HG02970 (cell line): ENCODE results near the gene USP40.

Experiments
- ATAC-seq: cut with Tn5 transposase; IDR thresholded peaks from one replicate; pipeline ENCODE4 v1.9.1; 2021; ENCODE audit warnings: mild to moderate bottlenecking, moderate library complexity, moderate number of reproducible peaks; ENCODE audit not compliant: unreplicated experiment, low FRiP score

USP40 gene

GRCh38 chr2:233461481-233461891 is 105.1 kb downstream of the USP40 start:
- no peak for ATAC-seq

GRCh38 chr2:233460726-233461441 is 105.7 kb downstream of the USP40 start:
- no peak for ATAC-seq

DNA sequence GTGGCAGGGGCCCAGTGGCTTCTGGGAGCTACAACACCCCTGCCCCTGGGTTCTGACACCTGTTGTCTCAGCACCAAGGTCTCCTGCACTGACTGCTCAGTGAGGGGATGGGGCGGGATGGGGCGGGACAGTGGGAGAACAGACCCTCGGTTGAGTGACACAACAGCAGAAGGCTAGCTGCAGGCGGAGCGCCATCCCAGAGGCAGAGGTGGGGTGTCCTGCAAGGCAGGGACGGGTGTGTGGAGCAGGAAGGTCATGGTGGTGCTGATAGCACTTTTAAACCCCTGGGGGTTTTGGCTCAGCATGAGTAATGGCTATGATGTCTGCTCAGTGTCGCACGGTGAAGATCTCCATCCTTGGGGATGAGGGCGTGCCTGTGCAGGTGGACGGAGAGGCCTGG is 107.2 kb downstream of the USP40 start:
- no peak for ATAC-seq

GRCh38 chr2:233458826-233459225 is 107.8 kb downstream of the USP40 start:
- no peak for ATAC-seq

DNA sequence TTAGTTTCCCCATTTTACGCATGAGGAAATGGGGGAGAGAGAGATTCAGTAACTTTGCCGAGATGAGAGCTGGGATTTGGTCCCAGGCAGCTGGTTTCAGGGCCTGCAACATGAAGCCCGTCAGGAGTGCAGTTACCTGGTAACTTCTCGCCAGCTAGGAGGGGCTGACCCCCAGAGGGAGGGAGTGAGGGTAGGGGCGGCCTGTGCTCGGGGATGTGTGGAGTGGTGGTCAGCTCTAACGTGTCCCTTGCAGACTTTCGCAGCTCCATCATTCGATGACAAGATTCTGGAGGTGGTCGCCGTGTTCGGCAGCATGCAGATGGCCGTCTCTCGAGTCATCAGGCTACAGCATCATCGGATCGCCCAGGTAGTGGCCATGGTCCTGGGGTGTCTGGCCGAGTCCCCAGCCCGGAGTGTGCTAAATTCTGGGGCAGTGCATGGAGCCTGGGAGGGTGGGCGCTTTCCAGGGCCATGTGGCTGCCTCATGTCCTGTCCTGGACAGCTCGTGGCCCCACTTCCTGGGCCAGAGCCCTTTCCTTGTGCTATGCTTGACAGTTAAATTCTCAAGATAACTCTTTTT is 108.5 kb downstream of the USP40 start:
- no peak for ATAC-seq

GRCh38 chr2:233457356-233457755 is 109.2 kb downstream of the USP40 start:
- no peak for ATAC-seq

GRCh38 chr2:233456934-233457333 is 109.6 kb downstream of the USP40 start:
- ATAC-seq, result no peak

- no peak for ATAC-seq
These were observed 110.5 kb downstream of the USP40 start for GRCh38 chr2:233456111-233456510.

DNA sequence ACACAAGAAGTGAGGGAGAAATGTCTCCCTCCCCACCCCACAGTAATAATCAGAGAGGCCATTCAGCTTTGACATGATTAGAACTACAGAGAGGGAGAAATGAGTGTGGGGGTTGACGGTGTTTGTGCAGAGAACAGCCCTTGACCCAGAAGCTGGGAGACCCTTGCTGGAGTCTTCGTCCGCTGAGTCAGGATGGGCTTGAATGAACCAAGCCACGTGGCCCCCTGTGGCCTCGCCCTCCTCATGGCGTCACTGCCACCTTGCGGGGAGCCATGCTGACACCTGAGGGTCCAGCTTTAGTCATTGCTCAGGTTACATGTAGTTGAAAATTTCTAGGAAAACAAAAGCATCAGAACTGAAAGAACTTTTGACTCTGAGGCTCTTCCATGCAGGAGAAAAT is 111.1 kb downstream of the USP40 start:
- ATAC-seq, result no peak

- ATAC-seq, result no peak
These were observed 111.6 kb downstream of the USP40 start for GRCh38 chr2:233455006-233455405.

GRCh38 chr2:233453916-233454315 is 112.7 kb downstream of the USP40 start:
- no peak for ATAC-seq

DNA sequence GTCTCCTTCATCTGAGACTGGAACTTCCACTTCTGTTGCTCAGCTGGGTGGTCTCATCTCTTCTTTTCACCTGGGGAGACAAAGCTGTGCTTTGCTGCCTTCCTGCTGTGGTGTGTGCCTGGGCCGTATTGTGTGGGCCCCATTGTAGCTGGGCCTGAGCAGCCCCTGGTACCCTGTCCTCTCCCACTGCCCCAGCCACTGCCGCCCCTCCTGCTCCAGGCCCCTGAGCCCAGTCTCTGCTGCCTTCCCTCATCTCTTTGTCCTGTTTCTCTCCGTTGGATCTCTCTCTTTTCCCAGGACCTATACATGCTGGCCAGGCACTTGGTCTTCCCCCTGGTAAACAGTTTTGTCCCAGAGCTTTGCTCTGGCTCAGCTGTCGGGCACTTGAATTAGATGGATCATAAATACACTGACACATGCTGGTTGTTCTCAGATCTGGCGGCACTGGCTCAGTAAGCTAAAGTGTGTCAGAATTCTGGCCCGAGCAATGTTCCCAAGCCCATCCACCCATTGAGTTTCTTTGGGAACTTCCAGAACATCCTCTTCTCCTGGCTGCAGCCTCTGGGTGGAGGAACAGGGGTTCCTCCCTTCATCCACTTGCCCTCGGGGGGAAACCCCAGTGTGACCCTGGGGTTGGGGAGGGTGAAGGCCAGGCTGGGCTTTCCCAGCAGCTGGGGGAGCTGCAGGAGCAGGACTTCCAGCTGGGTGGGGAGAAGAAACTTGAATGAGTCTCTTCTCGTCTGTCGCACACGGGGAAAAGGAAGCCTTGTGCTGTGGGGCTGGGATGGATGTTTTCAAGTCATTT is 113.3 kb downstream of the USP40 start:
- ATAC-seq, result no peak

GRCh38 chr2:233451950-233452349 is 114.6 kb downstream of the USP40 start:
- no peak for ATAC-seq

- no peak for ATAC-seq
These were observed 115.6 kb downstream of the USP40 start for GRCh38 chr2:233450864-233451575.

GRCh38 chr2:233449921-233450863 is 116.4 kb downstream of the USP40 start:
- no peak for ATAC-seq

- no peak for ATAC-seq
These were observed 117.3 kb downstream of the USP40 start for GRCh38 chr2:233449081-233449901.

DNA sequence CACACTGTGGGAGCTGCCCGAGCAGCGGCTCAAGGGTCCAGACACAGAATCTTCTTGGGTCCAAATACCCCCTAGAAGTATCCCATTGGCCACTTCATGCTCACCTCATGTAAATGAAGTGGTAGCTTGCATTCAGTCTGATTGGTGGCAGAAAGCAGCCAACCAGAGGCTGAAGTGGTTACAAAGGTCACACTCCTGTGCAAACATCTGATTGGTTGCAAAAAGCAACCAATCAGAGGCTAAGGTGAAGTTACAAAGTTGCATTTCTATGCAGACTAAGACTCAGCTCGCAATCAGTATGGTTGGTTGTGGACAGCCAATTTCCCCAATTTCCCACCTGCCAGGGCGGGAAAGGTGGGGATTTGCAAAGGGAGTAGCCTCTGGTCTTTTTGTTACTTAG is 118.0 kb downstream of the USP40 start:
- no peak for ATAC-seq

GRCh38 chr2:233448220-233448559 is 118.4 kb downstream of the USP40 start:
- no peak for ATAC-seq
